NCI-H526 treated with DMSO at 0.1 percent for 48 hours (cell line): ENCODE measurements around the gene HES5.

Source experiments
- DNase-seq: peaks from one replicate; lab custom pipeline; 2025; lab: John Stamatoyannopoulos, UW

HES5 gene

DNA sequence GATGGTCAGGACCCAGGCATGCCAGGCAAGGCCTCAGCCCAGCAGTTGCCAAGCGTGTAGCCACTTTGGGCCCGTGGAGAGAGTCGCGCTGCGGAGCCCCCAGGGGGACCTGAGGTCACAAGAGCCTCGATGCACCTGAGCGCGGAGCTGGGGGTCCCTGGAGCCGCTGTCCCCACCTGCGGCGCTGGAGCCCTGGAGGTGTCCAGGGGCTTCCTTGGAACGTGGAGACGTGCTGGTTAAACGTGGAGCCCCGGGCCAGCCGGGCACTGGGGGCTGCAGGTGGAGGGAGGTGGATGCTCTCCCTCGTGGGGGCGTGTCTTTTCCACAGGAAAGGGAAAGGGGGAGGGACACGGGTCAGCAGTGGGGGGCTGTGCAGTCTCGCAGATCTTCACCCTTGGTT is 50.9 kb downstream of the HES5 start:
- DNase-seq: no peak
